GM23338 (cell line): ENCODE data around the gene GALNT7. TPM values are rescaled to one million over a fixed set of nuclear protein-coding genes. Genes with fewer than 3 reads are reported as not detected.

ENCODE experiments used
- ATAC-seq: fragments of 200-7000 bp; cut with Tn5 transposase; 3 replicates; pipeline ENCODE4 v1.9.1; 2020
- DNase-seq: peaks from one replicate; pipeline ENCODE4 v3.0.0-alpha.2; 2015; ENCODE audit warnings: low spot score
- H2AFZ ChIP-seq: fragments of 200-600 bp; sonication (generic); 2 replicates; pipeline ENCODE4 v1.8.0; 2016; ENCODE audit warnings: antibody characterized with exemption, mild to moderate bottlenecking, moderate library complexity
- H3F3A ChIP-seq: fragments of 200-600 bp; sonication (generic); replicated peaks from 2 replicates; pipeline ENCODE4 v1.8.0; 2017; ENCODE audit warnings: antibody characterized with exemption, mixed run types, low read depth
- H3K27ac ChIP-seq: fragments of 200-600 bp; sonication (generic); 2 replicates; pipeline ENCODE4 v1.6.1; 2016; ENCODE audit warnings: low read depth
- H3K27me3 ChIP-seq: fragments of 200-600 bp; sonication (generic); 2 replicates; pipeline ENCODE4 v1.8.0; 2016; ENCODE audit warnings: mild to moderate bottlenecking, mixed run types, moderate library complexity; ENCODE audit not compliant: insufficient read depth
- H3K36me3 ChIP-seq: fragments of 200-600 bp; sonication (generic); 2 replicates; pipeline ENCODE4 v1.8.0; 2016; ENCODE audit warnings: mild to moderate bottlenecking; ENCODE audit not compliant: insufficient read depth
- H3K4me1 ChIP-seq: fragments of 200-600 bp; sonication (generic); 2 replicates; pipeline ENCODE4 v1.8.0; 2016; ENCODE audit warnings: mild to moderate bottlenecking, moderate library complexity; ENCODE audit not compliant: insufficient read depth
- H3K4me2 ChIP-seq: fragments of 200-600 bp; sonication (generic); 2 replicates; pipeline ENCODE4 v1.7.1; 2017; ENCODE audit warnings: mixed run types
- H3K4me3 ChIP-seq: fragments of 200-600 bp; sonication (generic); 2 replicates; pipeline ENCODE4 v1.6.1; 2016; ENCODE audit warnings: mixed run types
- H3K79me2 ChIP-seq: fragments of 200-600 bp; sonication (generic); replicated peaks from 2 replicates; pipeline ENCODE4 v1.8.0; 2017; ENCODE audit warnings: mild to moderate bottlenecking; ENCODE audit not compliant: insufficient read depth
- H3K9me2 ChIP-seq: fragments of 200-600 bp; sonication (generic); 2 replicates; pipeline ENCODE4 v1.8.0; 2017; ENCODE audit not compliant: insufficient read depth
- H4K20me1 ChIP-seq: fragments of 200-600 bp; sonication (generic); replicated peaks from 2 replicates; pipeline ENCODE4 v1.8.0; 2017; ENCODE audit warnings: mild to moderate bottlenecking; ENCODE audit not compliant: insufficient read depth
- H3K27ac Mint-ChIP-seq: 2 replicates; pipeline ENCODE4 v1.8.0; 2020; ENCODE audit warnings: inconsistent platforms, mild to moderate bottlenecking, moderate library complexity, mixed read lengths
- H3K27me3 Mint-ChIP-seq: 3 replicates; pipeline ENCODE4 v1.8.0; 2022; ENCODE audit warnings: low read depth, mild to moderate bottlenecking, moderate library complexity, mixed read lengths, inconsistent platforms; ENCODE audit not compliant: insufficient read depth, poor library complexity
- H3K36me3 Mint-ChIP-seq: 3 replicates; pipeline ENCODE4 v1.8.0; 2021; ENCODE audit warnings: low read depth, mild to moderate bottlenecking, inconsistent platforms, moderate library complexity, mixed read lengths
- H3K4me1 Mint-ChIP-seq: 3 replicates; pipeline ENCODE4 v1.8.0; 2020; ENCODE audit warnings: mild to moderate bottlenecking, inconsistent platforms, mixed read lengths
- H3K4me3 Mint-ChIP-seq: 3 replicates; pipeline ENCODE4 v1.8.0; 2021; ENCODE audit warnings: moderate library complexity, mild to moderate bottlenecking, inconsistent platforms, mixed read lengths
- H3K9me3 Mint-ChIP-seq: 3 replicates; pipeline ENCODE4 v1.8.0; 2020; ENCODE audit warnings: moderate library complexity, mild to moderate bottlenecking, inconsistent platforms, mixed read lengths
- CREB1 ChIP-seq: fragments of 250-450 bp; sonication (Bioruptor Pico); IDR thresholded peaks from 2 replicates; pipeline ENCODE4 v1.5.0; 2020; ENCODE audit warnings: low read depth, mild to moderate bottlenecking, moderate library complexity
- JUNB ChIP-seq: IDR thresholded peaks from one replicate; pipeline ENCODE4 v1.6.1; 2016; ENCODE audit warnings: antibody characterized with exemption; ENCODE audit not compliant: unreplicated experiment
- STAT1 ChIP-seq: IDR thresholded peaks from one replicate; pipeline ENCODE4 v1.6.1; 2016; ENCODE audit warnings: antibody characterized with exemption; ENCODE audit not compliant: unreplicated experiment
- ZNF114 ChIP-seq: fragments of 250-450 bp; sonication (Bioruptor Pico); IDR thresholded peaks from 2 replicates; pipeline ENCODE4 v1.5.0; 2020; ENCODE audit warnings: mild to moderate bottlenecking, moderate library complexity
- polyA plus RNA-seq: library from polyadenylated mRNA; unstranded; fragments of >200 nt; fragmentation: Nextera tagmentation; extraction: Ambion mirVana; gene quantifications from 2 replicates; pipeline ENCODE4 v1.2.1, GENCODE V29; 2016
- total RNA-seq: library from RNA; depleted of rRNA; stranded (reverse); fragments of >200 nt; shearing (Covaris generic); gene quantifications from 2 replicates; pipeline ENCODE4 v1.2.3, GENCODE V29; 2014
- TF ChIP-seq, protein P1 (sequence below): fragments of 250-450 bp; sonication (Bioruptor Pico); IDR thresholded peaks from 2 replicates; pipeline ENCODE4 v1.5.0; 2020; ENCODE audit warnings: mild to moderate bottlenecking, moderate library complexity
- TF ChIP-seq, protein P2 (sequence below): IDR thresholded peaks from one replicate; pipeline ENCODE4 v1.6.1; 2018; ENCODE audit warnings: antibody characterized with exemption; ENCODE audit not compliant: unreplicated experiment

Gene GALNT7
- total and polyA plus RNA-seq, 2 experiments from 2014 or later: 31.8 to 72.2 TPM

DNA sequence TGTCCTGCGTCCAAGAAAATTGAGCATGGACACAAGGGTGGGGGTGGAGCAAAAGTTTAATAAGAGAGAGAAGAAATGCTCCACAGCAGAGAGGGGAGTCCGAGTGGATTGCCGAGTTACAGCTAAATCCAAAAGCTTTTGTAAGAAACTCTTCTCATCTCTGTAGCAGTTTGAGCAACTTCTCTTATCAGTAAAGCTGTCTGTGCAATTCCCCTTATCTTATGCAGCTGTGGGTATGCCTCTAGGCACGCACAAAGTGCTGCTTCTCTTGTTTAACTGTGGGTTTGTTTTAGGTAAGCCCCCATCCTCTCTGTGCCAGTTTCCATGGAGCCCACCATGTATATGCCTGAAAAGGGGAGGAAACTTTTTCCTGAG is 120.7 kb downstream of the GALNT7 start (continued):
- TF ChIP-seq, protein P1, sequence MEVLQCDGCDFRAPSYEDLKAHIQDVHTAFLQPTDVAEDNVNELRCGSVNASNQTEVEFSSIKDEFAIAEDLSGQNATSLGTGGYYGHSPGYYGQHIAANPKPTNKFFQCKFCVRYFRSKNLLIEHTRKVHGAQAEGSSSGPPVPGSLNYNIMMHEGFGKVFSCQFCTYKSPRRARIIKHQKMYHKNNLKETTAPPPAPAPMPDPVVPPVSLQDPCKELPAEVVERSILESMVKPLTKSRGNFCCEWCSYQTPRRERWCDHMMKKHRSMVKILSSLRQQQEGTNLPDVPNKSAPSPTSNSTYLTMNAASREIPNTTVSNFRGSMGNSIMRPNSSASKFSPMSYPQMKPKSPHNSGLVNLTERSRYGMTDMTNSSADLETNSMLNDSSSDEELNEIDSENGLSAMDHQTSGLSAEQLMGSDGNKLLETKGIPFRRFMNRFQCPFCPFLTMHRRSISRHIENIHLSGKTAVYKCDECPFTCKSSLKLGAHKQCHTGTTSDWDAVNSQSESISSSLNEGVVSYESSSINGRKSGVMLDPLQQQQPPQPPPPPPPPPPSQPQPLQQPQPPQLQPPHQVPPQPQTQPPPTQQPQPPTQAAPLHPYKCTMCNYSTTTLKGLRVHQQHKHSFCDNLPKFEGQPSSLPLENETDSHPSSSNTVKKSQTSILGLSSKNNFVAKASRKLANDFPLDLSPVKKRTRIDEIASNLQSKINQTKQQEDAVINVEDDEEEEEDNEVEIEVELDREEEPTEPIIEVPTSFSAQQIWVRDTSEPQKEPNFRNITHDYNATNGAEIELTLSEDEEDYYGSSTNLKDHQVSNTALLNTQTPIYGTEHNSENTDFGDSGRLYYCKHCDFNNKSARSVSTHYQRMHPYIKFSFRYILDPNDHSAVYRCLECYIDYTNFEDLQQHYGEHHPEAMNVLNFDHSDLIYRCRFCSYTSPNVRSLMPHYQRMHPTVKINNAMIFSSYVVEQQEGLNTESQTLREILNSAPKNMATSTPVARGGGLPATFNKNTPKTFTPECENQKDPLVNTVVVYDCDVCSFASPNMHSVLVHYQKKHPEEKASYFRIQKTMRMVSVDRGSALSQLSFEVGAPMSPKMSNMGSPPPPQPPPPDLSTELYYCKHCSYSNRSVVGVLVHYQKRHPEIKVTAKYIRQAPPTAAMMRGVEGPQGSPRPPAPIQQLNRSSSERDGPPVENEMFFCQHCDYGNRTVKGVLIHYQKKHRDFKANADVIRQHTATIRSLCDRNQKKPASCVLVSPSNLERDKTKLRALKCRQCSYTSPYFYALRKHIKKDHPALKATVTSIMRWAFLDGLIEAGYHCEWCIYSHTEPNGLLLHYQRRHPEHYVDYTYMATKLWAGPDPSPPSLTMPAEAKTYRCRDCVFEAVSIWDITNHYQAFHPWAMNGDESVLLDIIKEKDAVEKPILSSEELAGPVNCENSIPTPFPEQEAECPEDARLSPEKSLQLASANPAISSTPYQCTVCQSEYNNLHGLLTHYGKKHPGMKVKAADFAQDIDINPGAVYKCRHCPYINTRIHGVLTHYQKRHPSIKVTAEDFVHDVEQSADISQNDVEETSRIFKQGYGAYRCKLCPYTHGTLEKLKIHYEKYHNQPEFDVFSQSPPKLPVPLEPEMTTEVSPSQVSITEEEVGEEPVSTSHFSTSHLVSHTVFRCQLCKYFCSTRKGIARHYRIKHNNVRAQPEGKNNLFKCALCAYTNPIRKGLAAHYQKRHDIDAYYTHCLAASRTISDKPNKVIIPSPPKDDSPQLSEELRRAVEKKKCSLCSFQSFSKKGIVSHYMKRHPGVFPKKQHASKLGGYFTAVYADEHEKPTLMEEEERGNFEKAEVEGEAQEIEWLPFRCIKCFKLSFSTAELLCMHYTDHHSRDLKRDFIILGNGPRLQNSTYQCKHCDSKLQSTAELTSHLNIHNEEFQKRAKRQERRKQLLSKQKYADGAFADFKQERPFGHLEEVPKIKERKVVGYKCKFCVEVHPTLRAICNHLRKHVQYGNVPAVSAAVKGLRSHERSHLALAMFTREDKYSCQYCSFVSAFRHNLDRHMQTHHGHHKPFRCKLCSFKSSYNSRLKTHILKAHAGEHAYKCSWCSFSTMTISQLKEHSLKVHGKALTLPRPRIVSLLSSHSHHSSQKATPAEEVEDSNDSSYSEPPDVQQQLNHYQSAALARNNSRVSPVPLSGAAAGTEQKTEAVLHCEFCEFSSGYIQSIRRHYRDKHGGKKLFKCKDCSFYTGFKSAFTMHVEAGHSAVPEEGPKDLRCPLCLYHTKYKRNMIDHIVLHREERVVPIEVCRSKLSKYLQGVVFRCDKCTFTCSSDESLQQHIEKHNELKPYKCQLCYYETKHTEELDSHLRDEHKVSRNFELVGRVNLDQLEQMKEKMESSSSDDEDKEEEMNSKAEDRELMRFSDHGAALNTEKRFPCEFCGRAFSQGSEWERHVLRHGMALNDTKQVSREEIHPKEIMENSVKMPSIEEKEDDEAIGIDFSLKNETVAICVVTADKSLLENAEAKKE: no peak
- TF ChIP-seq CREB1 (no peak), JUNB (no peak)

DNA sequence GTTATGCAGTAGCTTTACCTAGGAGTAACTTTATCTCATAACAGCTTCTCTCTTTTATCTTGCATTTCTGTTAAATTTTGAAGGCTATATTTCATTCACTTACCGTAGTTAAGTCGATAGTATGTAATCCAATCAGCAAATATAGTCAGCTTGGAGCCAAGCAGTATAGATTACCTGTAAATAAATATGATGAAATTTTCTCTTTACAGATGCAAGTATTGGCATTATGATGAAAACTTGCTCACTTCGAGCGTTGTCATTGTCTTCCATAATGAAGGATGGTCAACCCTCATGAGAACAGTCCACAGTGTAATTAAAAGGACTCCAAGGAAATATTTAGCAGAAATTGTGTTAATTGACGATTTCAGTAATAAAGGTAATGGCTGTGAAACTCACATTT is 123.3 kb downstream of the GALNT7 start:
- no peak overlapping the region for H3K4me3 ChIP-seq
- no peaks in the 10 kb centered on the region for H3K27me3 ChIP-seq
- H3K79me2 ChIP-seq: peaks cover 35% of the 10 kb centered on the region
- Mint-ChIP-seq H3K27ac (no peak overlapping the region), H3K27me3 (peaks cover 6% of the 10 kb centered on the region), H3K4me3 (no peak overlapping the region), H3K36me3 (peaks cover 17% of the 10 kb centered on the region), H3K4me1 (peaks cover 7% of the 10 kb centered on the region; the same call in 2 of the 3 replicates), H3K9me3 (peaks cover 16% of the 10 kb centered on the region)
- DNase-seq: no peak
- no peak overlapping the region for H3K4me2 ChIP-seq
- peaks cover 4% of the 10 kb centered on the region; the same call in 1 of the 2 replicates for H3K36me3 ChIP-seq
- H4K20me1 ChIP-seq: 0 out of 2 replicates have a peak, but pooled peaks cover 4% of the 10 kb centered on the region
- no peak overlapping the region for H2AFZ ChIP-seq
- ATAC-seq: no peak
- no peaks in the 10 kb centered on the region for H3K4me1 ChIP-seq
- H3F3A ChIP-seq: no peaks in the 10 kb centered on the region
- no peaks in the 10 kb centered on the region for H3K9me2 ChIP-seq
- H3K27ac ChIP-seq: no peak overlapping the region
- TF ChIP-seq, protein P1: no peak
- TF ChIP-seq STAT1 (no peak), ZNF114 (CRISPR knock-in tag) (no peak)
- TF ChIP-seq, protein P2, sequence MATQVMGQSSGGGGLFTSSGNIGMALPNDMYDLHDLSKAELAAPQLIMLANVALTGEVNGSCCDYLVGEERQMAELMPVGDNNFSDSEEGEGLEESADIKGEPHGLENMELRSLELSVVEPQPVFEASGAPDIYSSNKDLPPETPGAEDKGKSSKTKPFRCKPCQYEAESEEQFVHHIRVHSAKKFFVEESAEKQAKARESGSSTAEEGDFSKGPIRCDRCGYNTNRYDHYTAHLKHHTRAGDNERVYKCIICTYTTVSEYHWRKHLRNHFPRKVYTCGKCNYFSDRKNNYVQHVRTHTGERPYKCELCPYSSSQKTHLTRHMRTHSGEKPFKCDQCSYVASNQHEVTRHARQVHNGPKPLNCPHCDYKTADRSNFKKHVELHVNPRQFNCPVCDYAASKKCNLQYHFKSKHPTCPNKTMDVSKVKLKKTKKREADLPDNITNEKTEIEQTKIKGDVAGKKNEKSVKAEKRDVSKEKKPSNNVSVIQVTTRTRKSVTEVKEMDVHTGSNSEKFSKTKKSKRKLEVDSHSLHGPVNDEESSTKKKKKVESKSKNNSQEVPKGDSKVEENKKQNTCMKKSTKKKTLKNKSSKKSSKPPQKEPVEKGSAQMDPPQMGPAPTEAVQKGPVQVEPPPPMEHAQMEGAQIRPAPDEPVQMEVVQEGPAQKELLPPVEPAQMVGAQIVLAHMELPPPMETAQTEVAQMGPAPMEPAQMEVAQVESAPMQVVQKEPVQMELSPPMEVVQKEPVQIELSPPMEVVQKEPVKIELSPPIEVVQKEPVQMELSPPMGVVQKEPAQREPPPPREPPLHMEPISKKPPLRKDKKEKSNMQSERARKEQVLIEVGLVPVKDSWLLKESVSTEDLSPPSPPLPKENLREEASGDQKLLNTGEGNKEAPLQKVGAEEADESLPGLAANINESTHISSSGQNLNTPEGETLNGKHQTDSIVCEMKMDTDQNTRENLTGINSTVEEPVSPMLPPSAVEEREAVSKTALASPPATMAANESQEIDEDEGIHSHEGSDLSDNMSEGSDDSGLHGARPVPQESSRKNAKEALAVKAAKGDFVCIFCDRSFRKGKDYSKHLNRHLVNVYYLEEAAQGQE: no peak
